ENCODE measurements around the gene FAAP20. TPM values are rescaled to one million over a fixed set of nuclear protein-coding genes. Genes with fewer than 3 reads are reported as not detected.

The FAAP20 gene
- total RNA-seq, 2 experiments from 2014 or later = 64.7 to 71.7 TPM

- DNase-seq = no peak
- TF ChIP-seq CTCF (IDR thresholded peaks at IDR 0.05) = no peak
- Mint-ChIP-seq H3K9me3 (no peaks in the 10 kb centered on the region), H3K36me3 (ENCODE audit: low read depth) (peaks cover 3% of the 10 kb centered on the region), H3K27ac (no peak overlapping the region), H3K27me3 (peaks cover 1% of the 10 kb centered on the region), H3K4me1 (ENCODE audit: low read depth) (peaks cover 2% of the 10 kb centered on the region), H3K4me3 (no peak overlapping the region)
- ChIA-PET POLR2A (interaction anchor here (0.9 to 2.3 kb wide), 6 partner anchors 10 to 88 kb away, joined by 3 to 12 read pairs (median 3); no protein-coding TSS in a partner anchor), CTCF (interaction anchor here (2.1 kb wide), 1 partner anchor 29 kb away, joined by 7 read pairs; the partner anchor contains the start of gene FAAP20)
- intact Hi-C loops (cut with micrococcal nuclease) = no loop called here
- no peak for ATAC-seq
Measured at GRCh38 chr1:2224170-2224584, 29.6 kb upstream of the FAAP20 start.

DNA sequence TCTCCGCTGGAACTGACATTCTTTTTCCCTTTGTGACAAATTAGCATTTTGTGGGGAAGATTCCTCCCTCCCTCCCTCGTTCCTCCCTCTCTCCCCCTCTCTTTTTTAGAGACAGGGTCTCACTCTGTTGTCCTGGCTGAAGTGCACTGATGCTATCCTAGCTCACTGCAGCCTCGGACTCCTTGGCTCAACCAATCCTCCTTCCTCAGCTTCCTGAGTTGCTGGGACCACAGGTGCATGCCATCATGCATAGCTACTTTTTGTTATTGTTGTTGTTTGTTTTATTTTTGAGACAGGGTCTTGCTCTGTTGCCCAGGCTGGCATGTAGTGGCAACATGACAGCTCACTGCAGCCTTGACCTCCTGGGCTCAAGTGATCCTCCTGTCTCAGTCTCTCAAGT, 26.7 kb upstream of the FAAP20 start:
- ATAC-seq (no peak), DNase-seq (no peak)
- H3K36me3 Mint-ChIP-seq (ENCODE audit: low read depth) = no peaks in the 10 kb centered on the region
- no peak overlapping the region for H3K27ac Mint-ChIP-seq
- ChIA-PET POLR2A (interaction anchor here (0.8 kb wide), 1 partner anchor 14 kb away, joined by 3 read pairs; no protein-coding TSS in a partner anchor), CTCF (no interaction called here)
- H3K27me3 Mint-ChIP-seq = peaks cover under 1% of the 10 kb centered on the region
- TF ChIP-seq CTCF (IDR thresholded peaks at IDR 0.05) = no peak
- H3K4me3 Mint-ChIP-seq = no peak overlapping the region
- intact Hi-C loops (cut with micrococcal nuclease) = no loop called here
- peaks cover 1% of the 10 kb centered on the region for H3K4me1 Mint-ChIP-seq (ENCODE audit: low read depth)
- no peaks in the 10 kb centered on the region for H3K9me3 Mint-ChIP-seq

DNA sequence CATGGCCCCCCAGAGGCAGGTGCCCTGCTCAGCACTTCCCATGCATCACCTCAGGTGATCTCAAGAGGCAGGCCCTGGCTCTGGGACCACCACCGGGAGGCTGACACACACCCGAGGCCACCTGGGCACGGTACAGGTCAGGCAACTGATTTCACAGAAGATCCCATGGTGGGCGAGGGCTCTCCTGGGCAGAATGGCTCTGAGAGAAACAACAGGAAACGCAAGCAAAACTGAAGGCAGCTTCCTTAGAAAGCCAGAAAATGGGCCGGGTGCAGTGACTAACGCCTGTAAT, 22.1 kb upstream of the FAAP20 start:
- Mint-ChIP-seq H3K4me3 (no peak overlapping the region), H3K27me3 (no peaks in the 10 kb centered on the region), H3K27ac (no peak overlapping the region), H3K9me3 (no peaks in the 10 kb centered on the region), H3K4me1 (ENCODE audit: low read depth) (peaks cover 4% of the 10 kb centered on the region), H3K36me3 (ENCODE audit: low read depth) (no peaks in the 10 kb centered on the region)
- DNase-seq = no peak
- no peak for TF ChIP-seq CTCF (IDR thresholded peaks at IDR 0.05)
- no peak for ATAC-seq
- CTCF ChIA-PET = no interaction called here
- POLR2A ChIA-PET = interaction anchor here (0.9 to 1.3 kb wide), 2 partner anchors 8 to 18 kb away, joined by 3 read pairs; no protein-coding TSS in a partner anchor
- intact Hi-C loops (cut with micrococcal nuclease) = no loop called here

- DNase-seq = no peak
- no peaks in the 10 kb centered on the region for H3K36me3 Mint-ChIP-seq (ENCODE audit: low read depth)
- no peaks in the 10 kb centered on the region for H3K27me3 Mint-ChIP-seq
- peaks cover 4% of the 10 kb centered on the region for H3K4me1 Mint-ChIP-seq (ENCODE audit: low read depth)
- no peak overlapping the region for H3K27ac Mint-ChIP-seq
- intact Hi-C loops (cut with micrococcal nuclease) = no loop called here
- ChIA-PET CTCF (no interaction called here), POLR2A (interaction anchor here (1.3 kb wide), 1 partner anchor 19 kb away, joined by 3 read pairs; no protein-coding TSS in a partner anchor)
- no peak for TF ChIP-seq CTCF (IDR thresholded peaks at IDR 0.05)
- ATAC-seq = no peak
- H3K9me3 Mint-ChIP-seq = no peaks in the 10 kb centered on the region
- H3K4me3 Mint-ChIP-seq = no peak overlapping the region
Measured at GRCh38 chr1:2215909-2216766, 21.6 kb upstream of the FAAP20 start.

DNA sequence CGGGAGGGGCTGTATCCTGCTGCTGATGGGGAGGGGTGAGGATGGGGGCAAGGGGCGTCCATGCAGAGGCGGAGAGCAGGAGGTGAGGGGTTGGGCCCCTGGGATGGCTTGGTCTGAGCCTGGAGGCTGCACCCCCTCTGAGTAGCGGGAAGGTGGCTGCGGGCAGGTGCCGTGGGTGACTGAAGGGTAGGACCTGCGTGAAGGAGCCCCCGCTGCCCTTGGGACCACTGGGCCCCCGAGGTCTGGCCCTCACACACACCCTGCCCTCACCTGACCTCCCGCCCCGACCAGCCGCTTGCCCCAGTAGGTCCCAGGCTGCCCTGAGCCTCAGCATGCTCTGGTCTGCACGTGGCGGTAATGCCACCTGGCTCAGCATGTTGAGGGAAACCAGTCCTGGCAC, 20.8 kb upstream of the FAAP20 start:
- POLR2A ChIA-PET = no interaction called here
- Mint-ChIP-seq H3K36me3 (ENCODE audit: low read depth) (no peaks in the 10 kb centered on the region), H3K27me3 (no peaks in the 10 kb centered on the region), H3K27ac (no peak overlapping the region), H3K9me3 (no peaks in the 10 kb centered on the region), H3K4me1 (ENCODE audit: low read depth) (peaks cover 4% of the 10 kb centered on the region), H3K4me3 (no peak overlapping the region)
- CTCF ChIA-PET = no interaction called here
- DNase-seq (no peak), ATAC-seq (no peak)
- intact Hi-C loops (cut with micrococcal nuclease) = no loop called here
- no peak for TF ChIP-seq CTCF (IDR thresholded peaks at IDR 0.05)

Measured in activated CD8-positive, alpha-beta T cell treated with anti-CD3 and anti-CD28 coated beads for 36 hours (primary cell).